Amniotic stem cell (primary cell): Measurements from ENCODE around the gene BOC.
A peak's percentile ranks its signal among the peaks of the same experiment; 100 is the strongest.

Experiments
- DNase-seq: peaks from one replicate; lab custom pipeline; 2025; lab: John Stamatoyannopoulos, UW

BOC gene

DNA sequence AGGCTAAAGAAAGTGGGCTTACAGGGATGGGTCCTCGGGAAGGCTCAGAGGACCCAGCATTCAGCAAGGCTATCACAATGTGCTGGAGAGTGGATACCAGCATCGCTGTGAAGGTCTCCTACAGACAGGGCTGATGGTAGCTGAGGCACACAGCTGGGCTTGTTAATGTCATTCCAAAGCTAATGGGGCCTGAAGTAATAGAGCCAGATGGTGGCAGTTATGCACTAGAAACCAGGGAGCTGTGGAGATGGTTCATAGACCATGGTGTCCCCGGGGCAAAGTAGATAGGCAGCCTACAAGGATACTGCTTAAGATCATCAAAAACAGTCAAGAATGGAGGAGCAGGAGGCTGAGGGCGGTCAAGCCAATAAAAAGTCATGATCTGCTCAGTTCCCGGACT is 24.8 kb upstream of the BOC start:
- DNase-seq, result no peak

GRCh38 chr3:113193288-113193687 is 18.1 kb upstream of the BOC start:
- no peak for DNase-seq

DNA sequence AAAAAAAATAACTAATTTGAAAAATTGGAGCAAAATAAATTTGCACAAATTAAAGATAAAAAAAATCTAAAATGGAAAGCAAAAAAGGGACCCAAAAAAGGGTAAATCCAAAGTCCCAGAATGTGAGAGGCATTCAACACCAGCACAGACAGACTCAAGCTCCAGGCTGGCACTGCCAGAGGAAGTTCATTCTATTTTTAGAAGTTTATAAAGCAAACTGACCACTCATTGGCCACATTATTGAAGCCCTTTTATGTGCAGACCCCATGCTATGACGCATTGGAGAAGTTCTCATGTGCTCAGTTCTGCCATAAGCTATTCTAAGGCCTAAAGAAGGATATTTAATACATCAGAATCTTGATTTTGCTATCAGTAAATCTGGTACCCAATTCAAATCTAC is 17.6 kb upstream of the BOC start:
- no peak for DNase-seq

DNA sequence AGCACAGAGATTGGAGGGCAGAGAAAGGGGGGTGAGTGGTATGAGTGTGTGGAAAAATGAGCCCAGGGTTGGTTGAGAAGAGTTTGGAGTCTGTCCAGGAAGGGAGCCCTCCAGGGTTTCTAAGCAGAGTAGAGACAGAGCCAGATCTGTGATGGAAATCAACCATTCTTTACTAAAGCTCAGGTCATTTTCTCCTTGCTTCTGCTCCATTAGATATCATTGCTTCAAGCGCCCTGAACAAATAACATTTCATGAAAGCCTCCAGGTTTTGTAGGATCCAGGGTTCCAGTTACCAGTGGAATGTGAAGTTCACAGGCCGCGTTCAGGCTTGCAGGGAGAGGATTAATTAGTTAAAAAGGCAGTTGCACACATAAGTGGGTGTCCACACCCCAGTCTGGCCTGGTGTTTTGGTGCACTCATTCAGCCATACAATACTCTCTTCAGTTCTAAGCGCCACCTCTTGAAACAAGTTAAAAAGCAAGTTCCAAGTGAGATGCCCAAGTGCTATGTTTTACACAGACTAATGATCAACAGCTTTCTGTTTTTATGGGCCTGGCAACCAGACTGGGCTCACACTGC is 16.4 kb upstream of the BOC start:
- DNase-seq, result no peak

GRCh38 chr3:113200351-113200750 is 11.0 kb upstream of the BOC start:
- DNase-seq, result no peak

- DNase-seq, result no peak
These were observed 10.4 kb upstream of the BOC start for GRCh38 chr3:113200946-113201345.

GRCh38 chr3:113204371-113204770 is 7.0 kb upstream of the BOC start:
- no peak for DNase-seq

DNA sequence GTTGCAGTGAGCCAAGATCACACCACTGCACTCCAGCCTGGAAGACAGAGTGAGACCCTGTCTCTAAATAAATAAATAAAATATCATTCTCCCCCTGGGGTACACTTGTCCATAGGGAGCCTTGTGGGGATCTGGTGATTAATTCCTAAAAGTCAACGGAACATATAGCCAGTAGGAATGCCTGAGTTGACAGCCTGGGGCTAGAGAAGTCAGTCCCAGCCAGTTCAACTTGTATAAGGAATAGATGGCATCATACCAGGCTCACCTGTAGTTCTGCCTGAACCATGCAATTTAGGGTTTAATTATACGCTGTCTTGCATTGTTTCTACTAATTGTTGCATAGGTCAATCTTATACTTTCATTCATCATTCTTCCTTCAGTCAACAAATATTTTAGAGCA is 5.9 kb upstream of the BOC start:
- DNase-seq, result no peak

DNA sequence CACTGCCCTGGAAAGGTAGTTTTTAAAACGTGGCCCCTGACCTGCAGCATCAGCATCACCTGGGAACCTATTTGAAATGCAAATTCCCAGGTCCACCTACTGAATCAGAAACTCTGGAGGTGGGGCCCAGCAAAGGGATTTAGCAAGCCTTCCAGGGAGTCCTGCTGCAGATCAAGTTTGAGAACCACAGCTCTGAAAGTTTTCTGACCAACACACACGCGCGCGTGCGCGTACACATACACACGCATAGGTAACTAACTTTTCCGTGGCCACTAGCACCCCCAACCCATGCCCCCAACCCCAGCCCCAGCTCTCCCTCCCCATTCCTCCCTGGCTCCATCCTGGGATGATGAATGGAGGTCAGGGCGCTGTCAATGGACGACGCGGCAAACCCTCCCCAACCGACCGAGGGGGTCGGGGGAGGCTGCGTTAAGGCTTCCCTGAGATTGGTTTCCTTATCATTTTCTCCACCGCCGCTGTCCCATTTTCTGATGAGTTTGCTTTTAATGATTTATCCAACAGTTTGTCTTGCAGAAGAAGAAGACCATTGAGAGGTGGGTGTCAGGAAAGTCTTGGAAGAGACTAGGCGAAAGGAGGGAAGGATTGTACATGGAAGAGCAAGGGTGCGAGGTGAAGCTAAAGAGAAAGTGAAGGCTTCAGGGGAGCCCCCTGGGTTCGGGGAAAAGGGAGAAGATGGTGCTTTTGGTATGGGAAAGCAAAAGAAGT is 590 bp upstream of the BOC start:
- no peak for DNase-seq

GRCh38 chr3:113212150-113212843 is 940 bp downstream of the BOC start:
- no peak for DNase-seq

GRCh38 chr3:113212844-113213375 is 1.6 kb downstream of the BOC start:
- DNase-seq, result no peak

- no peak for DNase-seq
These were observed 2.7 kb downstream of the BOC start for GRCh38 chr3:113213896-113214587.

DNA sequence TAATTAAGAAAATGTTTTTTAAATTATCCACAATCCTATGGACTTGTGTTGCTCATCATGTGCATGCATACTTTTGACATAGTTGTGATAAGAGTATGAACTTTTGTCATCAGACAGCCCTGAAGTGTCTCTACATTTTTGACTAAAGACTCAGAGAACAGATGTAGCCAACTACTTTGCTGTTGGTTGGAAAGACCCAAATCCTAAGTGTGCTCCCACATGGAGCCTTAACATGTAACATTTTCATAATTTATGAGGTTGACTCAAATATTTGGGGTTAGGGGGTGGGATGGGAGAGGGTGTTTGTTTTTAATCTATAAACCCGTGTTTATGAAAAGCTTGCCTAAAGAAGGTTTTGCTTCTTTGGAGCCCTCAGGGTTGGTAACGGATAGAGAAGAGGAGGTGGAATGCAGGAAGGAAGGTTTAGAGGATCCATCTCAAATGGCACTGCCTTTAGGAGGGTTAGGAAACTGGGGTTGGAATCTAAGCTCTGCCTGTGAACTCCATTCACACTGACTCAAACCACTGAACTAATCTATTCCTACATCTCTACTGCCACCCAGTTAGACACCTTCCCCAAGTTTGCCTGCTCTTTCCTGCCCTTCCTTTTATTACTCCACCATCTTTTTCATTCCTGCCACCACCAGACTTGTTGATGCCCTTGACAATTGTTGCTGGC is 3.7 kb downstream of the BOC start:
- peak; percentile 20 for DNase-seq

DNA sequence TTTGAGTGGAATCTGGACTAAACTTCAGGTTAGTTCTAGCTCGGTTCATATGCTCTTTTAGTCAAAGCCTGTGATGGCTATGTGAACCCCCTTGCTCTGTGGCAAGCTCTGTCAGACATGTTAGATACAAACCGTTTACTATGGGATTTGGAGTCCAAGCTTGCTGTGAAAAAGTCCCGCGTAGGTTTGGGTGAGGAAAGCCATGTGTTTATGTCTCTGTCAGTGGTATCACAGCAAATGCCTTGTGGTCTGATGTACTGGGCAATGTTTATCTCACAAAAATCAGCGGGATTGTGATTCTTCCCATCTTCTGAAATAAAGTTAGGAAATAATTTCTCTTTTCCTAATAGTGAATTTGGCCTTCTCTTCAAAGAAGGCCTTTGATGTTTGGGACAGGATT is 5.0 kb downstream of the BOC start:
- DNase-seq, result no peak

- no peak for DNase-seq
These were observed 6.8 kb downstream of the BOC start for GRCh38 chr3:113218011-113218680.

GRCh38 chr3:113218681-113219045 is 7.3 kb downstream of the BOC start:
- DNase-seq, result no peak

DNA sequence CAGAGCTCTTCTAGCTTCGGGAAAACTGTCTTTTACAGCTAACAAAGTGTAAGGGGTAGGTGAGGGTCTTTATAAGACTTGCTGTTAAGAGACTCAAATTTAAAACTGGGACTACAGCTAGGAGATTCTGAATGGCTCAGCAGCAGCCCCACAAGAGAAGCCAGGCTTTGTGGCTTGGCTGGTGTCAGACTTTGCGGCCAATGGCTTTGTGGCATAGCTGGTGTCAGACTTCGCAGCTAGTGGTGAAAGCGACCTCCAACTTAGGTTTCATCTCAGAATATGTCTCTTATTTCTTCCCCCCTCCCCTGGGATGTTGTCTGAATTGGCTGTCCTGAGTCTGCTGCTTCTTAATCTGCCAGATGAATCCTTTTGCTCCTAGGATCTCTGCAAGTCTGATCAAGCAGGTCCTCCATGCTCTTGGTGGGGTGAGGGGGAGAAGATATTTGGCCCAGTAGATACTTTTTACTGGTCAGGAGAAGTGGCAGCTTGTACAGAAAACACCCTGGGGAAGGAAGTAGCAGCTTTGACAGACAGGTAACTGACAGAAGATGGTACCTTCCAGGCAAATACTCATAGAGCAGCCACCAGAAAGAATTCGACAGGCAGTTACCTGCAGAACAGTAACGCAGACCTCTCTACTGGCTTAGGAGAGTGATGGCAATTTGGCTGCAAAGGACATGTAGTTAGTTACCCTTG is 8.4 kb downstream of the BOC start:
- DNase-seq, result no peak

DNA sequence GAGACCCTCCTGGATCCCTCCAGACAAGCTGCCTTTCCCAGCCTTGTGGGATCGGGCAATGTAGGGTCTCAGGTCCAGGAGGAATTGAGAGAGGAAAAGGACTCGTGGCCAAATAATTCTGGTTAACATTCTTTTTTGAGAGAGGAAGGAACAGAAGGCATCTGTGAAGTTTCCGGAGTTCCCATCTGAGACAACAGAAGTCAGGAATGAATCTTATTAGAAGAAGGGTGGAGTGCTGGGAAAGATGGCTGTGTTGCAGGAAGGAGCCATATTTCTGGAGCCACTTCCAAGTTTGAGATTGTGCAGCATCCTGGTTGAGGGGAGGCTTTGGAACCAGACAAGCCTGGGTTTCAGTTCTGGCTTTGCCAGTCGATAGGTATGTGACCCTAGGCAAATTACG is 9.4 kb downstream of the BOC start:
- DNase-seq, result no peak

DNA sequence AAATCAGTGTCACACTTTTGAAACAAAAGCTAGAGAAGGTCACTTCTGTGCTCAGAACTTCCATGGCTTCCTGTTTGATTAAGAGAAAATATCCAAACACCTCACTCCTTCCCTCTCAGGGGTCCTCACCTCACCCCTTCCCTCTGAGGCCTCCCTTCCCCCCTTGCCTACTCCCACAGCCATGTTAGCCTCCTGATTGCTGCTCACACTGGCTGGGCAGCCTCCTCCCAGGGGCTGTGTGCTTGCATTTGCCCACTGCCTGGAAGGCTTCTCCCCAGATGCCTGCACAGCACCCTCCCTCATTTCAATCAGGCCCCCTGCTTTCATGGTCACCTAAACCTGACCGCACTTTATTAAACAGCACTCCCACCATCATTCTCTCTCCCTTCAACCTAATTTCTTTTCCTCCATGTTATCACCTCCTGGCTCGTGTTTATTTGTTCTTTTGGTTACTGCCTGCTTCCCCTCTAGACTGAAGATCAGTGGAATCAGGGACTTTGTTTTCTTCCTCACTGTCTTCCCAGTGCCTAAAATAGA is 10.4 kb downstream of the BOC start:
- DNase-seq, result no peak

DNA sequence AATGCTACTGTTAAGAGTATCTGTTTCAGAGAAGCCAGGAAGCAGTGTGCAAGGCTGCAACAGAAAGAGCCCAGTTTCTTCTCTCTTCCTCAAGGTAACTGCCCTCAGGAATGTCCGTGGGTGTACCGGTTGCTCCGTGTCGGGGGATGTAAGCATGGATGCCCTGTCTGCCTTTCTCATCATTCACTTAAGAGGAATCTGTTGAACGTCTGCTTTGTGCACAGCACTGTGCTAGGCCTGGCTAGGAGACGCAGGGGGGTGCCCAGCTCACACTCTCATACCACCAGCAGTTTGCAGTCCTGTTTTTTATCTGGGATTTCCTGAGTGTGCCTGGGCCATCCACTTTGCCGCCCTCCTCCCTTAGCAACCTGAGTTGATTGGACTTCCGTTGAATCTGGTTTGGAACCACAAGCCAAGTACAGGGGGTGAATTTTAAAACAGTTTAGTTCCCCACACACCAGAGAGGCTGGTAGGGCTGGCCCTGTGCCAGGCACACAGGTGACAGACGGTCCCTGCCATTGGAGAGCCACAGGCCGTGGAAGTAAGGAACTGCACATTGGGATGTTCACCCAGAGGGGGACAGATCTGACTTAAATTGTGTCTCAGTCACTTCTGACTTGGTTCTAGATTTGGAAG is 11.2 kb downstream of the BOC start:
- DNase-seq, result no peak
